Activated T-cell treated with anti-CD3 and anti-CD28 coated beads, Interleukin-2, amount 50 U/mL, for 1 hour (primary cell): ENCODE results near the gene DLST.
A peak's percentile ranks its signal among the peaks of the same experiment; 100 is the strongest.
"Not testable (repeated sequence)": the region's sequence is repeated elsewhere in the genome, so short reads cannot be mapped to it uniquely, and the experiment has no call there.

Experiments
- DNase-seq: peaks from one replicate; pipeline ENCODE4 v3.0.0-alpha.2; 2020

The DLST gene

GRCh38 chr14:74919421-74920165, 37.9 kb downstream of the DLST start:
- no peak for DNase-seq

DNA sequence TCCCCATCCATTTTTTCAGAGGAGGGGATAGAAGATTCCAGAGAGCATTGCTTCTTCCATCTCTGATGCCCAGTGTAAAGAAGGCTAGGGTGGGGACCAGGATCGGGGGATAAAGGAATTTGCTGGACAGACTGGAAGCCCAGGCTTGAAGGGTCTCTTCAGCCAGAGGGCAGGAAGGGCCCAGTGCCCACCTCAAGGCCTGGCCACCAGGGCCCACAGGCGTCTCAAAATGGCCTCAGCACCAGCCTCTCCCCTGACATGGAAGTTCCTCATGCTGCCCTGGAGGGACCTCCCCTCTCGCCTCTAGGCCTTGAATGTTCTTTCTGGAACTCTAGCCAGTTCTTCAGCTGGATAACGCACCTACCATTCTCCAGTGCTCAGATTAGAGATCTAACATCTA, 38.6 kb downstream of the DLST start:
- no peak for DNase-seq

DNA sequence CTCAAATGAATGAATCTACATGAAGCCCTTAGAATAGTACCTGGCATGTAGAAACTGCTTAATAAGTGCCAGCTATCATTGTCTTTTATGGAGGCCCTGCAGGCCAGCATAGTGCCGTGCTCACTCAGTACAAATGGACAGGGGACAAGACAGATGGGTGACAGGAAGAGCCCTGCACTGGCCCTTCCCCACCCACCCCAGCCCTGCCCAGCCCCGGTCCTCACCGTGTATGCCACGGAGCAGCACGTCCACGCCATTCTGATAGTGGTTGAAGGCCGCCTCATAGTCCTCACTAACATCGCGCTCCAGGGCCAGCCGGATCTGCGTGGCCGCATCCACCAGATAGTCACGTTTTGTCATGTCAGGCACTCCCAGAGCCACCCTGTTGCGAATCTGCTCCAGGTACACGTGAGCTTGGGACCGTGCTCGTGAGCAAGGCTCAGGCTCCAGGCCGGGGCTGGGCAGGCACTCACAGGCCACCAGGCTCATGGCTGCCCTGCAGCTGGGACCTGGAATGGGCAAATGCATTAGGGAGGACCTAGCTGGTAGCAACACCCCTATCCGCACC, 39.4 kb downstream of the DLST start:
- no peak for DNase-seq

DNA sequence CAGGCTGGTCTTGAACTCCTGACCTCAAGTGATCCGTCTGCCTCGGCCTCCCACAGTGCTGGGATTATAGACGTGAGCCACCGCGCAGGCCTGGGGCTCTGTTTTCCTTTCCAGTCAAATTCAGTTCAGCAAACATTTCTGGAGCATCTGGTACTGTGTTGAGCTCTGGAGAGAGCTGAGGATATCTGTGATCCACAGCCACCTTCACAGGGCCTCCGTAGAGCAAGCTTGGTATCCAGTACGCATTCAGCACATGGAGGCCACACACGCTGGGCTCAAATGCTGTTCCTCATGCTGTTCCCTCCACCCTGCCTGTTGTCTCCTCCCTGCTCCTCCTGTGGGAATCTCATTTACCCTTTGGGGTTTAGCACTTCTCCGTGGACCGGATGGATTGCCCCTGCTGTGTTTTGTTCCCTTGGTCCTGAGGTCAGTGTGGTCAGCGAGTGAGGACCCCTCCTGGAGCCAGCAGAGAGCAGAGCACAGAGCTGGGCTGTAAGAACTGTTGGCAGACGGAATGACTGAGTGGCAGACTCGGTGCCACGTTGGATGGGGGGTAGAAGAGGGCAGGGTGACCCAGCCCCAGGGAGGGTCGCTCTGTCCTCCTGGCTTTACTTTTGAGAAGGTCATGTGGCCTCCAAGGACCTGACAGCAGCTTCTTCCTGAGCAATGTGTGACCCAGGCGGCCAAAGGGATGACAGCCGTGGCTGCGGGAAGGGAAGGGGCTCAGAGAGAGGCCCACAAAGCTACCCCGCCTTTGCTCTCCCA, 40.5 kb downstream of the DLST start:
- DNase-seq, result no peak

GRCh38 chr14:74922752-74923401, 41.2 kb downstream of the DLST start, which contains the start of gene RPS6KL1:
TSS of gene RPS6KL1 (minus strand) at chr14:74923260. CDS start at chr14:74921541, 1,719 bp downstream.
- DNase-seq, result peak; percentile 65

- DNase-seq, result no peak
Measured at GRCh38 chr14:74924061-74924460, 42.3 kb downstream of the DLST start.

- DNase-seq, result no peak
Measured at GRCh38 chr14:74927225-74927624, 45.5 kb downstream of the DLST start.

GRCh38 chr14:74929242-74929641, 47.5 kb downstream of the DLST start:
- no peak for DNase-seq

DNA sequence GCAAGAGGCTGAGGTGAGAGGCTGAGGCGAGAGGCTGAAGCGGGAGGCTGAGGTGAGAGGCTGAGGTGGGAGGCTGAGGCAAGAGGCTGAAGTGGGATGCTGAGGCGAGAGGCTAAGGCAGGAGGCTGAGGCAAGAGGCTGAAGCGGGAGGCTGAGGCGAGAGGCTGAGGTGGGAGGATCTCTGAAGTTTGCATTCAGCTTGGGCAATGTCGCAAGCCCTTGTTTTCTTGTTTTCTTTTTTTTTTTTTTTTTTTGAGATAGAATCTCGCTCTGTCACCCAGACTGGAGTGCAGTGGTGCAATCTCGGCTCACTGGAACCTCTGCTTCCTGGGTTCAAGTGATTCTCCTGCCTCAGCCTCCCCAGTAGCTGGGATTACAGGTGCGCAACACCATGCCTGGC, 50.0 kb downstream of the DLST start:
- not testable (repeated sequence) for DNase-seq

DNA sequence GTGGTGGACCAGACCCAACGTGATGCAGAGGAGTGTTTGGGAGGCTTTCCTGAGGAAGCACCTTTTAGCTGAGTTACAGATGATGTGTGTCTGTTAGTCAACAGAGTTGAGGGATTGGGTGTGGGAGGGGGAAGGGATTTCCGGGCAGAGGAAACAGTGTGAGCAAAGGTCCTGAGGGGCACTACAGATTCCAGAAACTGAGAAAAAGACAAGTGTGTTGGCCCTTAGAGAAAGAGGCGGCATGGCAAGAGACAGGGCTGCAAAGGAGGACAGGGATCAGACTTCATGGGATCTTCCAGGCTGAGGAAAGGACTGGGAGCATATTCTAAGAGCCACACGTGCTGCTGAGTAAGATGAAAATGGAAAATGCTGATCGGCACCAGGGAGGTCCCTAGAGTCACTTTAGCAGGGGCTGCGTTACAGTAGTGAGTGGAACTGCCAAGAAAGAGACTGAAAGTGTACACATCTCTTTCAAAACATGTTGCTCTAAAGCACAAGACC, 50.7 kb downstream of the DLST start:
- no peak for DNase-seq

GRCh38 chr14:74932936-74933335, 51.2 kb downstream of the DLST start:
- DNase-seq, result not testable (repeated sequence)

DNA sequence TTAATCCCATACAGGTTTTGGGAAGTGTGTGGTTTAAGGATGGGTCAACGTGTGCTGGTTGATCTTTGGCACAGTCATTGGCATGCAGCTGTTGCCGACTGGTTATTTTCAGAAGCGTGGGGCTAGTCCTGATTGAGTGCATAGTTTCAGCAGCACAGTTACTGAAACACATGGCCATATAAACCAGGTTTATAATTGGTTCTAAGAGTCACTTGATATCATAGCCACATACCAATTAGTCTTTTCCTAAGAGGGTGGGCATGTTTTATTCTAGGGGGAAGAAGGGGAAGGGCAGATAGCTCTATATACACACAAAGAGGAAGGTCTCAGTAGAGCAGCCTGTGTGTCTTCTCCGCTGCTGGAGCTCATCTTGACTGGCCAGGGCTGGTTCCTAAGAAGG, 52.3 kb downstream of the DLST start:
- no peak for DNase-seq

GRCh38 chr14:74934476-74935359, 53.0 kb downstream of the DLST start:
- DNase-seq, result no peak

DNA sequence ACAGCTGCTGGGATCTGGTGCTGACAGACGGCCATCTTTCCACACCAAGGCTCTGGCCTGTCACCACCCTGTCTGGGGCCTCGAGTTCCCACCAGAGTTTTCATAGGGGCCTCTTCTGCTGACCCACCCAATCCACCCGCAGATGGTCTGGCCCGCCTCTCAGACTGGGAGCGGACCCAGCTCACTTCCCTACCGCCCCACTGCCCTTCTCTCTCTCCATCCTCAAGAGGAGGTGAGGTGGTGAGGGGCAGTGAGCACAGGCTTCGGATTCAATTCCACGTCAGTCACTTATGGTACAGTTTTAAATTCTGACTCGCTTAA, 53.6 kb downstream of the DLST start:
- DNase-seq, result no peak

DNA sequence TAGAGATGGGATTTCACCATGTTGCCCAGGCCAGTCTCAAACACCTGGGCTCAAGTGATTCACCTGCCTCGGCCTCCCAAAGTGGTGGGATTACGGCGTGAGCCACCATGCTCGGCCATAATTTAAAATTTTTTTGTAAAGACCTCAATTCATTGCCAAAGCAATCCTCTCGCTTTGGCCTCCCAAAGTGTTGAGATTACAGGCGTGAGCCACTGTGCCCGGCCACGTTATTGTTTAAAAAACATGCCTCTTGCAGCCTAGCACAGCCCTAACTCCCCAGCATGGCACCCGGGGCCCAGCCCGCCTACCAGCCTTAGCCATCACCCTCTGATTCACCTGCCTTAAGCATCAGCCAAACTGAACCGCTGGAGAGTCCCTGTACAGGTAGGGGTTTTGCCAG, 54.4 kb downstream of the DLST start:
- DNase-seq, result no peak

- DNase-seq, result no peak
Measured at GRCh38 chr14:74936731-74937130, 55.0 kb downstream of the DLST start.

DNA sequence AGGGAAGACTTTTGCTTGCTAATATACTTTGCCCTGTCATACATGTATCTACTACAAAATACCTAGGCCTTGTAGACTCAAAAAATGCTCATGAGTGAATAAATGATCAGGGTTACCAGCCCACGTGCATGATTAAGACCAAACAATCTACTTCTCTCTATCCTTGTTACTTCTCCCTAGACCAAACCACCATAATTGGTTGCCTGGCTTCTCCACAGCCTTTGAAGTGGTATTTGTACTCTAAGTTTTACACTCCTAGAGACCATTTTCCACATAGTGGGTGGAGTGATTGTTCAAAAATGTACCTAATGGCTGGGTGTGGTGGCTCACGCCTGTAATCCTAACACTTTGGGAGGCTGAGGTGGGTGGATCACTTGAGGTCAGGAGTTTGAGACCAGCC, 55.5 kb downstream of the DLST start:
- no peak for DNase-seq

DNA sequence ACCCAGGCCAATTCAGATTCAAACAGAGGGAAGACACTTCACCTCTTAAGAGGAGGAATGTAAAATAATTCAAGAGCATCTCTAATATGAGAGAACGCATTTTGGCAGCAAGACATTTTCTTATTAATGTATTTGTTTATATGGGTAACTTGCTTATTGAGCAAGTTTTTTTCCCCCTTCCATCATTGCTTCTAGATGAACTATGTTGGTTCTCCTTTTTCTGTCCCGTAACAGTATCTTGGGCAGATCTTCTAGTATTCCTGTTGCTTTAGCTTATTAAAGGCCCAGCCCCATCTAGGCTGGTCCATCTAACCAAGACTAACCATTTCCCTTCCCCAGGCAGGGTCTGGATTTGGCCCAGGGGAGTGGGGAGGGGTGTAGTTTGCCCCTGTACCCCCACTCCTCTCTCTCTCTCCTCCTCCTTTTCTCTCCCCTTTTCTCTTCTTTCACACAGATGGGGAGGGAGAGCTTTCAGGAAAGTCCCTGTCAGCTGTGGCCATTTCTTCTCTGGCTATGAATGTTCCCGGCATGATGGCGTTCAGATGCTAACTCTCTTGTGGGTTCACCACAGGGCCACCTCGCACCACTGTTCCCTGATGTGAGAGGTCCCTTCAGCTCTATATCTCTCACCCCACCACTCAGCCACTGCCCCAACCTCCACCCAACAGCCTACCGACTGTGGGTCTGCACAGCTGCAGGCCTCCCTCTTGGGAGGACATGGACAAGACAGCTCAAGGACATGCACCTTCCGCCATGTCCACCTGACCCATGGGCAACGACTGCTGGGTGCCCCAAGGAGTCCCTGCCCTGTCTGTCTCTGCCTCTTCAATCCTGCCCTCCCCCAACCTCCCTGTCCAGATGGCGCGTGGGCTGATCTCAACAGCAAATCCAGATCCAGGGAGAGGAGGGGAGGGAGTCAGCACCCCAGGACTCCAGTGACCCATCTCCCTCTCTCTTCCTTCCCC, 57.1 kb downstream of the DLST start:
- DNase-seq, result no peak

DNA sequence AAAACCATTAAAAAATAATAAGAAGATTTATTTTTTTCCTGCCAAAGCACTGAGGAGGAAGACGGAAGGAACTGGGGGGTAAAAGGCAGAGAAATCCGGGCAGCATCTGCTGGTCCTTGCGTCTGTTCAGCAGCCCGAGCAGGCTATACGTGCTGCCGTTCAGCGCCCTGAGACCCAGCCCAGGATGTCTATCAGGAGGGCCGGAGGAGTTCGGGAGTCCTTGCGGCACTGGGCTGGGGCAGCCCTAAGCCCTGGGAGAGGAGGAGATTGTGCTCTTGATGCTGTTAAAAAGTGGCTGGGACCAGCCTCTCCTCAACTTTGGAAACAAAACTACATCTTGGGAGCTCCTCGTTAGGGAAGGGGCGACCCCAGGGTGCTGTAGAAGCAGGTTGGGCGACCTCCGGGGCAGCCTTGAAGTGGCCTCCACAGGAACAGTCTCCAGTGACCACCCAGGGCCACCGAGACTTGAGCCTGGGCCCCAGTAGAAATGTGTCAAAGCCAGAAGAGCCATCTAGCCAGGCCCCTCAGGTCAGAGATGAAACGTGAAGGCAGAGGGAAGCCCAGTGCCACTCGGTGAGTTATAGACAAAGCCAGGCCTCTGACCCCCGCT, 59.3 kb downstream of the DLST start:
- DNase-seq, result no peak

DNA sequence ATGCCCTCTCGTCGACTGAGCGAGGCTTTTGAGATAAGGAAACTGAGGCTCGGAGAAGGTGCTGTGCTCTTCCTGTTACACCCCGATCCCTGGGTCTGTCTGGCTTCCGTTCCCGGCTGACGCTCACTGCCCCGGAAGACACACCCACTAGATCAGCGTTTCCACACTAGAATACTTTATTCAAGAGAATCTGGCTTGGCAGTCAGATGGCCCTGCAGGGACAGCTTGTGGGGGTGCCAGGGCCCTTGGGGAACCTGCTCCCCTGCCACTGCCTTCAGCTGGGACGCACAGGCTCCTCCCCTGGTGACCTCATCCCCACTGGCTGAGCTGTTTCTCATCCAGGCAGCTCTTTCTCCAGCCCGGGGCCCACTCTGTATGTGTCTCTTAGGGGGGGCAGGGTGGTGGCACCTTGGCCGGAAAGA, 60.0 kb downstream of the DLST start:
- DNase-seq, result peak; percentile 66

- no peak for DNase-seq
Measured at GRCh38 chr14:74942181-74942580, 60.5 kb downstream of the DLST start.
